ENCODE measurements around the gene GPR108.

Gene GPR108

DNA sequence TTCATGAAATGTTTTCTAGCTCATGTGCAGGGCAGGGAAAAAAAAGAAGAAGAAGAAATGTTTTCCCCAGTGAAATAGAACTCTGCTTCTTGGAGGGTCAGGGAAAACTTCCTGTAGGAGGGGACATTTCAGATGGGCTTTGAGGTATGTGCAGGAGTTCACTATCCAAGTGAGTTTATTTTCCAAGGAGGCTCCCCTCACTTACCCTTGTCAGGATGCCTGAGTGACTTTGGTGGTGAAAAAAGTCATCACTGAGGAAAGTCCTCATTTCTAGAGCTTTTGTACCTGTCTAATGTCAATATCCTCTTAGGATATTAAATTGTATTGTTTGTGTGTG, 16.3 kb downstream of the GPR108 start:
- no peak overlapping the region for H3K27ac ChIP-seq (ENCODE audit: low read depth in 2 of 2, low read length in 2 of 2)
- no peaks in the 10 kb centered on the region for H3K4me1 ChIP-seq (ENCODE audit: control insufficient read depth in 2 of 2, insufficient read depth in 2 of 2, low read length in 2 of 2)
- H3K9me3 ChIP-seq (ENCODE audit: control insufficient read depth in 2 of 2, low read length in 2 of 2), result no peaks in the 10 kb centered on the region
- no peaks in the 10 kb centered on the region for H3K36me3 ChIP-seq (ENCODE audit: control insufficient read depth in 2 of 2, insufficient read depth in 2 of 2, low read length in 2 of 2)
- H3K27me3 ChIP-seq (ENCODE audit: control insufficient read depth in 2 of 2, insufficient read depth in 2 of 2, low read length in 2 of 2), result no peaks in the 10 kb centered on the region
- H3K4me3 ChIP-seq (ENCODE audit: low read length in 2 of 2), result no peak overlapping the region
- H3K9ac ChIP-seq (ENCODE audit: low read depth in 1 of 2, low read length in 2 of 2), result no peak overlapping the region

DNA sequence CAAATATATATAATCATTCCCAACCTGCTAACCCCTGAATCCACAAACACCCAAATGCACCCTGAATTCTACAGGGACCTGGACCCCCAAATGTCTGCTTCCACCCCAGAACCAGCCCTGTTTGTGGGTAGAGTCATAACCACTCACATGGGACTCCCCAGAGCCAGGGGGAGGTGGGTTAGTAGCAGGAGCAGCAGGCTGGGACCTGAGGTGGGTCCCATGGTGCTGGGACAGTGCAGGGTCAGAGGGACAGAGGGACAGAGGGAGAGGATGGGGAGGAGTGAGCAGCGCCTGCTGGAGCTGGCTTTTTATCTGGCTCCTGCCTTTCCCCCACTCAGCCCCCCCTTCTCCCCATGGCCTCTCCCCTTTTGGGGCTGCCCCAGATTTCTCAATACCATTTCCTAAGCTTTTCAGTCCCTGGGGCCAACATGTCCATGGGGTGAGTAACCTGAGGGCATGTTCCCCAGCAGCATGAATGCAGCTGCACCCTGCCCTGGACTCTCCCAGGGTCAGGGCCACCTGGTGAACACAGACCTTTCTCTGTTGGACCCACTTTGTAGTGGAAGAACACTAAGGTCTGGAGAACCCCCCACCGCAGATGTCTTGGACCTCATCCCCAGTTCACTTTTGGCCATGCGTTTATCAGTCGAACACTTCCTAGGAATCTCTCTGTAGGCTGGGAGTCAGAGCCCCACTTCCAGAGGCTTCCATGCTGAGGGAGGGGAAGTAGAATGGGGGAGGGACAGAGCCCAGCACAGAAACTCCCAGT, 16.8 kb downstream of the GPR108 start, which contains the start of gene C3:
TSS of gene C3 (minus strand) at position 282 of the 769 bp plus-strand sequence. CDS start at position 221, 61 bp downstream.
- Histone ChIP-seq H3K36me3 (ENCODE audit: control insufficient read depth in 2 of 2, insufficient read depth in 2 of 2, low read length in 2 of 2) (no peaks in the 10 kb centered on the region), H3K27me3 (ENCODE audit: control insufficient read depth in 2 of 2, insufficient read depth in 2 of 2, low read length in 2 of 2) (no peaks in the 10 kb centered on the region), H3K9ac (ENCODE audit: low read depth in 1 of 2, low read length in 2 of 2) (no peak within 1 kb of the TSS), H3K4me3 (ENCODE audit: low read length in 2 of 2) (no peak within 1 kb of the TSS), H3K9me3 (ENCODE audit: control insufficient read depth in 2 of 2, low read length in 2 of 2) (no peaks in the 10 kb centered on the region), H3K4me1 (ENCODE audit: control insufficient read depth in 2 of 2, insufficient read depth in 2 of 2, low read length in 2 of 2) (no peaks in the 10 kb centered on the region), H3K27ac (ENCODE audit: low read depth in 2 of 2, low read length in 2 of 2) (no peak within 1 kb of the TSS)

DNA sequence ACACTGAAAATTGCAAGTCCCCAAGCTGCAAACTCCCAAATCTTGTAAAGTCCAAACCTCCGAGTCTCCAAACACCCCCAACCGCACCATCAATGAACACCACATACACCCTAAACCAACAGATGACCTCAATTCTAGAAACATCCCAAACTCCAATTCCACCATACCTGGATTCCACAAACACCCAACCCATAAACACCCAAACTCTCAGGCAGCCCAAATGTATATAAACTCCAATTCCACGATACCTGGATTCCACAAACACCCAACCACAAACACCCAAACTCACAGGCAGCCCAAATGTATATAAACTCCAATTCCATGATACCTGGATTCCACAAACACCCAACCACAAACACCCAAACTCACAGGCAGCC, 17.4 kb downstream of the GPR108 start:
- Histone ChIP-seq H3K9me3 (ENCODE audit: control insufficient read depth in 2 of 2, low read length in 2 of 2) (no peaks in the 10 kb centered on the region), H3K27me3 (ENCODE audit: control insufficient read depth in 2 of 2, insufficient read depth in 2 of 2, low read length in 2 of 2) (no peaks in the 10 kb centered on the region), H3K9ac (ENCODE audit: low read depth in 1 of 2, low read length in 2 of 2) (no peak overlapping the region), H3K36me3 (ENCODE audit: control insufficient read depth in 2 of 2, insufficient read depth in 2 of 2, low read length in 2 of 2) (no peaks in the 10 kb centered on the region), H3K4me3 (ENCODE audit: low read length in 2 of 2) (no peak overlapping the region), H3K4me1 (ENCODE audit: control insufficient read depth in 2 of 2, insufficient read depth in 2 of 2, low read length in 2 of 2) (no peaks in the 10 kb centered on the region), H3K27ac (ENCODE audit: low read depth in 2 of 2, low read length in 2 of 2) (no peak overlapping the region)

DNA sequence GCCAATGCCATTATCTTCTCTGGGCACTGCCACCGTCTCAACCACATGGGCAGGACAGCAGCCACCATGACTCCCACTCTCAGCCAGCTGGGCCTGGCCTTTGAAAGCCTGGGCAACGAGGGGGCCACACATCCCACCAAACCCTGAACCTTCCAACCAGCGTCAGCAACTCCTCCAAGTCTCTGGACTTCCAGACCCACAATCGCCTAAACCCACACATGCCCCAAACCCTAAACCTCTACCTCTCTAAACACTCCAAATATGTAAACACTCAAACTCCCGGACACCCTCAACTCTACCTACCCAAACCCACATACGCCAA, 17.9 kb downstream of the GPR108 start:
- Histone ChIP-seq H3K4me1 (ENCODE audit: control insufficient read depth in 2 of 2, insufficient read depth in 2 of 2, low read length in 2 of 2) (no peaks in the 10 kb centered on the region), H3K27me3 (ENCODE audit: control insufficient read depth in 2 of 2, insufficient read depth in 2 of 2, low read length in 2 of 2) (no peaks in the 10 kb centered on the region), H3K36me3 (ENCODE audit: control insufficient read depth in 2 of 2, insufficient read depth in 2 of 2, low read length in 2 of 2) (no peaks in the 10 kb centered on the region), H3K9me3 (ENCODE audit: control insufficient read depth in 2 of 2, low read length in 2 of 2) (no peaks in the 10 kb centered on the region), H3K4me3 (ENCODE audit: low read length in 2 of 2) (peak overlapping the region in 1 of 2 donors; percentile 13), H3K27ac (ENCODE audit: low read depth in 2 of 2, low read length in 2 of 2) (no peak overlapping the region), H3K9ac (ENCODE audit: low read depth in 1 of 2, low read length in 2 of 2) (no peak overlapping the region)

DNA sequence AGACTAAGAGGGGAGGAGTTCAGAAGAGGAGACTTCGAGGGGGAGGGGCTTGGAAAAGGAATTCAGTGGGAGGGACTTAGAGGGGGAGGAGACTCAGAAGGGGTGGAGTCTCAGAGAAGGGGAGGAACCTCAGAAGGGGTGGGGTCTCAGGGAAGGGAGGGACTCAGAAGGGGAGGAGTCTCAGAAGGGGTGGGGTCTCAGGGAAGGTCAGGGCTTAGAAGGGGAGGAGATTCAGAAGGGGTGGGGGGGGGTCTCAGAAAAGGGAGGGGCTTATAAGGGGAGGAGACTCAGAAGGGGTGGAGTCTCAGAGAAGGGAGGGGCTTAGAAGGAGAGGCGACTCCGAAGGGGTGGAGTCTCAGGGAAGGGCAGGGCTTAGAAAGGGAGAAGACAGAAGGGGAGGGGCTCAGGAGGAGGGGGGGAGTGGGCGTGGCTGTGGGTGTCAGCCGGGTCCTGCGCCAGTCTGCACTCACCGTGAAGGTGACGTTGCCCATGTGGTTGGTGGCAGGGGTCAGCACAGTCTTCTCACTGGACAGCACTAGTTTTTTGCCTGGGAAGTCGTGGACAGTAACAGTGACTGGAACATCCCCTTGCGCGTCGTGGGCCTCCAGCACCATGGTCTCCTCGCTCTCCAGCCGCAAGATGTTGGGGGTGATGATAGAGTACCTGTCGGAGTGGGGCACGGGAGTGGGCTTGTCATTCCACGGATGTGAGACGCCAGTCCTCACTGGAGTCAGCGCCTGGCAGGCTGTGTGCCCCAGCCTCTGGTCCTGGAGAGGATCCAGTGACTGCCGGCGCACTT, 18.4 kb downstream of the GPR108 start:
- Histone ChIP-seq H3K9me3 (ENCODE audit: control insufficient read depth in 2 of 2, low read length in 2 of 2) (no peaks in the 10 kb centered on the region), H3K9ac (ENCODE audit: low read depth in 1 of 2, low read length in 2 of 2) (no peak overlapping the region), H3K36me3 (ENCODE audit: control insufficient read depth in 2 of 2, insufficient read depth in 2 of 2, low read length in 2 of 2) (no peaks in the 10 kb centered on the region), H3K4me1 (ENCODE audit: control insufficient read depth in 2 of 2, insufficient read depth in 2 of 2, low read length in 2 of 2) (no peaks in the 10 kb centered on the region), H3K4me3 (ENCODE audit: low read length in 2 of 2) (peak overlapping the region in 1 of 2 donors; percentile 13), H3K27ac (ENCODE audit: low read depth in 2 of 2, low read length in 2 of 2) (no peak overlapping the region), H3K27me3 (ENCODE audit: control insufficient read depth in 2 of 2, insufficient read depth in 2 of 2, low read length in 2 of 2) (no peaks in the 10 kb centered on the region)

DNA sequence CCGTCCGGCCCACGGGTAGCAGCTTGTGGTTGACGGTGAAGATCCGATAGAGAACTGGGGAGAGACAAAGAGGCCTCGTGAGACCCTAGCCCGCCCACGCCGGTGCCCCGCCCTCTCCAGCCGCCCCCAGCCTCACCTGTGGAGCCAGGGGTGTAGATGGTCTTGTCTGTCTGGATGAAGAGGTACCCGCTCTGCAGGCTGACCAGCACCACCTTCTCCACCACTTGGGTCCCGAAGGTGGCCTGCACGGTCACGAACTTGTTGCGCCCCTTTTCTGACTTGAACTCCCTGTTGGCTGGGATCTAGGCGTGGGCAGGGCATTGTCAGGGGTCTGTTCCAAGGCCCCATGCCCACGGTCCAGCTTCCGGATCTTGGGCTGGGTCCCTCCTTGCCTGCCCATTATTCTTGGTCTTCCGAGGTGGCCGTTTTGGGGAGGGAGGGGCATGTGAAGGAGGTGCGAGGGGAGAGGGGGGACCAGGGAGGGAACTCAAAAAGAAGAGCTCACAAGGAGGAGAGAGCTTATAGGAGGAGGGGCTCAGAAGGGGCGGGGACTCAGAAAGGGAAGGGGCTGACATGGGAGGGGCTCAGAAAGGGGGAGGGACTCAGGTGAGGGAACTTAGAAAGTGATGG, 19.2 kb downstream of the GPR108 start:
- Histone ChIP-seq H3K36me3 (ENCODE audit: control insufficient read depth in 2 of 2, insufficient read depth in 2 of 2, low read length in 2 of 2) (no peaks in the 10 kb centered on the region), H3K9ac (ENCODE audit: low read depth in 1 of 2, low read length in 2 of 2) (no peak overlapping the region), H3K27ac (ENCODE audit: low read depth in 2 of 2, low read length in 2 of 2) (no peak overlapping the region), H3K9me3 (ENCODE audit: control insufficient read depth in 2 of 2, low read length in 2 of 2) (no peaks in the 10 kb centered on the region), H3K4me3 (ENCODE audit: low read length in 2 of 2) (no peak overlapping the region), H3K27me3 (ENCODE audit: control insufficient read depth in 2 of 2, insufficient read depth in 2 of 2, low read length in 2 of 2) (no peaks in the 10 kb centered on the region), H3K4me1 (ENCODE audit: control insufficient read depth in 2 of 2, insufficient read depth in 2 of 2, low read length in 2 of 2) (no peaks in the 10 kb centered on the region)

DNA sequence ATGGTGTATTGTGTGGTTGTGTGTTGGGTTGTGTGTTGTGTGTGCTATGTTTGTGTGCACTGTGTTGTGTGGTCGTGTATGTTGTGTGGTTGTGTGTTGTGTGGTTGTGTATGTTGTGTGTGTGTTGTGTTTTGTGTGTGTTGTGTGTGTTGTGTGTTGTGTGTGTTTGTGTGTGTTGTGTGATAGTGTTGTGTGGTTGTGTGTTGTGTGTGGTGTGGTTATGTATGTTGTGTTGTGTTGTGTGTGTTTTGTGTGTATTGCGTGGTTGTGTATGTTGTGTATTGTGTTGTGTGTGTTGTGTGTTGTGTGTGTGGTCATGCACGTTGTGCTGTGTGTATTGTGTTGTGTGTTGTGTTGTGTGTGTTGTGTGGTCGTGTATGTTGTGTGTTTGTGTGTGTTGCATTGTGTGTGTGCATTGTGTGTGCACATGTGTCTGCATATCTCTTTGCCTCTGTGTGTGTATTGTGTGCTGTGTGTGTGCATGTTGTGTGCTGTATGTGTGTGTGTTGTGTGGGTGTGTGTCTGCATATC, 19.9 kb downstream of the GPR108 start:
- H3K27me3 ChIP-seq (ENCODE audit: control insufficient read depth in 2 of 2, insufficient read depth in 2 of 2, low read length in 2 of 2), result no peaks in the 10 kb centered on the region
- no peaks in the 10 kb centered on the region for H3K9me3 ChIP-seq (ENCODE audit: control insufficient read depth in 2 of 2, low read length in 2 of 2)
- no peak overlapping the region for H3K4me3 ChIP-seq (ENCODE audit: low read length in 2 of 2)
- no peak overlapping the region for H3K9ac ChIP-seq (ENCODE audit: low read depth in 1 of 2, low read length in 2 of 2)
- H3K4me1 ChIP-seq (ENCODE audit: control insufficient read depth in 2 of 2, insufficient read depth in 2 of 2, low read length in 2 of 2), result no peaks in the 10 kb centered on the region
- H3K27ac ChIP-seq (ENCODE audit: low read depth in 2 of 2, low read length in 2 of 2), result no peak overlapping the region
- no peaks in the 10 kb centered on the region for H3K36me3 ChIP-seq (ENCODE audit: control insufficient read depth in 2 of 2, insufficient read depth in 2 of 2, low read length in 2 of 2)

DNA sequence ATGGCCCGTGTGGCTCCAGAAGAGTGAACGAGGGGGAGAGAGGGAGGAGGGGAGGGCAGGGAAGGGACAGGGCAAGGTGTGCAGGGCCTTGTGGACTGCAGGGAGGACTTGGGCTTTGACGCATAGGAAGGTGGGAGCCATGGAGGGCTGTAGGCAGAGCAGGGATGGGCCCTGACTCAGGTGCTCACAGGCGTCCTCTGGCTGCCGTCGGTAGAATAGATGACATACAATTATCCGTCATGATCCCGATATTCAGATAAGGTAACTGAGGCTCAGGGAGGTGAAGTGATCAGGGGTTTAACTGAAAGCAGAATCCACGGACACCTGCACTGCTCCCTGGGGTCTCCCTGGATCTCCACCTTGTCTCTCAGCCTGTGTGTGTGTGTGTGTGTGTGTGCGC, 20.3 kb downstream of the GPR108 start:
- Histone ChIP-seq H3K4me3 (ENCODE audit: low read length in 2 of 2) (no peak overlapping the region), H3K27ac (ENCODE audit: low read depth in 2 of 2, low read length in 2 of 2) (no peak overlapping the region), H3K4me1 (ENCODE audit: control insufficient read depth in 2 of 2, insufficient read depth in 2 of 2, low read length in 2 of 2) (no peaks in the 10 kb centered on the region), H3K36me3 (ENCODE audit: control insufficient read depth in 2 of 2, insufficient read depth in 2 of 2, low read length in 2 of 2) (no peaks in the 10 kb centered on the region), H3K9ac (ENCODE audit: low read depth in 1 of 2, low read length in 2 of 2) (no peak overlapping the region), H3K9me3 (ENCODE audit: control insufficient read depth in 2 of 2, low read length in 2 of 2) (no peaks in the 10 kb centered on the region), H3K27me3 (ENCODE audit: control insufficient read depth in 2 of 2, insufficient read depth in 2 of 2, low read length in 2 of 2) (no peaks in the 10 kb centered on the region)

DNA sequence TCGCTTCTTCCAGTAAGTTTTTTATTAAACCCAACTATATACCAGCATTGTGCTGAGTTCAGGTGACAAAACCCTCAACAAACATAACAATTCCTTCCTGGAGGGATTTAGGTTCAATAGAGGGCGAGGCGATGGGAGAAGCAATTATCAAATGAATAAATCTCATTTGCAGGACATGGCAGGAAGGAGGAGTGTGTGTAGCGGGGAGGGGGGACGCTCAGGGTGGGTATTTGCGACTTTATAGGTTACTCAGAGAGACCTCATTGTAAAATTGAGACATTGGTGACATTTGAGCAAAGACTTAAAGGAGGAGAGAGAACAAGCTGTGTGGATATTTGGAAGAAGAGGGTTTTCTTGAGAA, 20.8 kb downstream of the GPR108 start:
- no peak overlapping the region for H3K4me3 ChIP-seq (ENCODE audit: low read length in 2 of 2)
- no peak overlapping the region for H3K27ac ChIP-seq (ENCODE audit: low read depth in 2 of 2, low read length in 2 of 2)
- H3K9ac ChIP-seq (ENCODE audit: low read depth in 1 of 2, low read length in 2 of 2), result no peak overlapping the region
- peaks cover 0 to 2% of the 10 kb centered on the region in 2 donors for H3K27me3 ChIP-seq (ENCODE audit: control insufficient read depth in 2 of 2, insufficient read depth in 2 of 2, low read length in 2 of 2)
- H3K4me1 ChIP-seq (ENCODE audit: control insufficient read depth in 2 of 2, insufficient read depth in 2 of 2, low read length in 2 of 2), result no peaks in the 10 kb centered on the region
- no peaks in the 10 kb centered on the region for H3K36me3 ChIP-seq (ENCODE audit: control insufficient read depth in 2 of 2, insufficient read depth in 2 of 2, low read length in 2 of 2)
- H3K9me3 ChIP-seq (ENCODE audit: control insufficient read depth in 2 of 2, low read length in 2 of 2), result no peaks in the 10 kb centered on the region

Data from mucosa of rectum (tissue), 2 donors.